HG02588 (cell line): Measurements from ENCODE around the gene LRMDA.

ENCODE experiments used
- ATAC-seq: cut with Tn5 transposase; IDR thresholded peaks from one replicate; pipeline ENCODE4 v1.9.1; 2021; ENCODE audit warnings: mild to moderate bottlenecking, moderate library complexity; ENCODE audit not compliant: unreplicated experiment

The LRMDA gene

GRCh38 chr10:75443362-75443761, 11.9 kb downstream of the LRMDA start:
- ATAC-seq: no peak

DNA sequence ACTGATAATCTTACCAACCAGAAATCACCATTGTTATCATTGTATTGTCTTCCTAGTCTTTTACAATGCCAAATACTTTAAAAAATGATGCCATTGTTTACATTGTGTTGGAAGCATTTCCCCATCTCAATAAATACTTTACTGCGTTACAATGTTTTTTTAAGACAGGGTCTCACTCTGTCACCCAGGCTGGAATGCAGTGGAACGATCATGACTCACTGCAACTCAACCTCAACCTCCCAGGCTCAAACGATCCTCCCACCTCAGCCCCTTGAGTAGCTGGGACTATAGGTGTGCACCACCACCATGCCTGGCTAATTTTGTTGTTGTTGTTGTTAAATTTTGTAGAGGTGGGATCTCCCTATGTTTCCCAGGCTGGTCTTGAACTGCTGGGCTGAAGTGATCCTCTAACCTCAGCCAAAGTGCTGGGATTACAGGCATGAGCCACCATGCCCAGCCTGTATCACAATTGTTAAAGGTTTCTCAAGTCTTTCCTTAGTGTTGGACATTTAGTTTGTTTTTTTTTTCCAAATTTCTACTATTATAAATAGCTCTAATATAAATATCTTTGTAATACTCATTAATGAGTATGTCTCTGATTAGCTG, 13.5 kb downstream of the LRMDA start:
- ATAC-seq: no peak

DNA sequence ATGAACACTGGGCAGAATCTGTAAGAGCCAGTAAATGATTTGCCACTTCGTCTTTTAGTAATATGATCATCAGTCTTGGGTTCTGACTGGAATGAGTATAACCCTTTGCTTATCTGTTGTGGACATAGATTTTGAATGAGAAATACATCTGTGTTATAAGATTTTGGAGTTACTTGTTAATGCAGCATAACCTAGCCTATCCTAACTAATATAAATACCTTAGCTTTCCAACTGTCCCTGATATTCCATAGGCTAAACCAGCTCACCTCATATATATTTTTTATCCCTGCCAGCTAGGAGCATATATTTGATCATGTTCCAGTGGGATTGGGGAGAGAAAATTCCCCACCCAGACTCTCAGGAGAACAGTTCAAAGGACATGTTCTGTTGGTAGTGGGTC, 15.1 kb downstream of the LRMDA start:
- ATAC-seq: no peak

GRCh38 chr10:75448166-75448565, 16.7 kb downstream of the LRMDA start:
- ATAC-seq: no peak

DNA sequence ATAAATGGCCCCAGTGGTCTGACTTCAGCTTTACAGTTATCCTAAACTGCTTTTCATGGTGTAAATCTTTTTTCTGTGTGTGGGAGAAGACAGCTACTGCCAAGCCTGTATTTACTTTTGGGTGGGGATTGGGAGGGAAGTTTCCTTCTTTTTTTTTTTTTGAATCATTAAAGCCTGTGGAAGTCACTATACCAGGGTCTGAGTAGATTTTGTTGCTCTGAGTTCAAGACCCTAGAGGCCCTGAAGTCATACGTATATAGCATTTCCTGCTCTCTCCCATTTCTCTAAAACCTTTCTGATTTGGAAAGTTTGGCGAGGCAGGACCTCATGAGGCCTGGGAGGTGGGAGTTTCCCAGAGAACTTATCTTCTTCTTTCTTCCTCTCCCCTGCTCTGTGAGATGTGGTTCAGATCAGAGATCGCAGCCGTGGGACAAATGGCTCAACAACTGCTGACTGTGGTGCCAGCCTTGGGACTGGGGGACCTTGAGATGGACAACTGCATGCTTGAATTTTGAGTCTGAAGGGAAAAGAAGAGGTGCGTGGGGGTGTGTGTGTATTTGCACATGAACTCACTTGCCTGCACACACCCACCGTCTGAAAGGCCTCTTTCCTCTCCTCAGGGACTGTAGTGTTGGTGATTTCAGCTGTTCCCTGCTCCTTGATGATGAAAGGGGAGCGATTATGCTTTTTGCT, 18.1 kb downstream of the LRMDA start:
- ATAC-seq: no peak

- ATAC-seq: no peak
Observed at GRCh38 chr10:75450075-75450445, 18.6 kb downstream of the LRMDA start.

GRCh38 chr10:75450644-75451640, 19.5 kb downstream of the LRMDA start:
- ATAC-seq: no peak

GRCh38 chr10:75451831-75452230, 20.4 kb downstream of the LRMDA start:
- no peak for ATAC-seq

GRCh38 chr10:75452997-75453396, 21.6 kb downstream of the LRMDA start:
- no peak for ATAC-seq

DNA sequence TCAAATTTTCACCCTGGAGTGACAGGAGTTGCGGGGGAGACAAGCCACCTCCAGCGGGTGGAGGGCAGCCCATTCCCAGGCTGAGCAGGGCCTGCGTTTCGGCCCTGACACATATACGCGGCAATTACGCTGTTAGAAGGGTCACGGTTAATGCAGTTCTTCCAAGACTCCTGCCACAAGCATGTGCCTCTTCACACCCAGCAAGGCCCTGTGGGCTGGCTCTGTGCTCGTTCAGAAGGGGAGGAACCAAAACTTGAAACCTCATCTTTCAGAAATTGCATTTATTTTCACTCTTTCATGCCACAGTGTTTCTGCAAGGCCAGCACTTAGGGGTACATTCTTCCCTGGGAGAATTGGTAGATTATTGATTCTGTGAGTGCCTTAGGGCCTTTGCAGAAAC, 24.7 kb downstream of the LRMDA start:
- no peak for ATAC-seq

DNA sequence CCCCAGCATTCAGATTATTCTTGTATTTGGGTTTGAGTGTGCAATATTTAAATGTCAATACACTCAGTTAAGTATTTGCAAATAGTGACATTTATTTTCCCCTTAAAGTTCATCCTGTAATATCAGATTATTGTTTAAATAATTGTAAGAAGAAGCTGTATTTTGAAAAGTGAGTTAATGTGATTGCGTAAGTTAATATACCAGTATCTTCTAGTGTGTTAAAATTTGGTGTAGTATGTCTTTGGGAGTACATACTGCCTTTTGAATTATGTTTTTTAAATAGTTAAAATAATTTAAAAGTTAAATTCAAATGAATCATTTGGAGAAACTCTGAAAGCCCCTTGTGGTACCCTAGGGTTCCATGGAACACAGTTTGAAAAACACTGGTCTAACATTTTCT, 28.6 kb downstream of the LRMDA start:
- ATAC-seq: no peak

DNA sequence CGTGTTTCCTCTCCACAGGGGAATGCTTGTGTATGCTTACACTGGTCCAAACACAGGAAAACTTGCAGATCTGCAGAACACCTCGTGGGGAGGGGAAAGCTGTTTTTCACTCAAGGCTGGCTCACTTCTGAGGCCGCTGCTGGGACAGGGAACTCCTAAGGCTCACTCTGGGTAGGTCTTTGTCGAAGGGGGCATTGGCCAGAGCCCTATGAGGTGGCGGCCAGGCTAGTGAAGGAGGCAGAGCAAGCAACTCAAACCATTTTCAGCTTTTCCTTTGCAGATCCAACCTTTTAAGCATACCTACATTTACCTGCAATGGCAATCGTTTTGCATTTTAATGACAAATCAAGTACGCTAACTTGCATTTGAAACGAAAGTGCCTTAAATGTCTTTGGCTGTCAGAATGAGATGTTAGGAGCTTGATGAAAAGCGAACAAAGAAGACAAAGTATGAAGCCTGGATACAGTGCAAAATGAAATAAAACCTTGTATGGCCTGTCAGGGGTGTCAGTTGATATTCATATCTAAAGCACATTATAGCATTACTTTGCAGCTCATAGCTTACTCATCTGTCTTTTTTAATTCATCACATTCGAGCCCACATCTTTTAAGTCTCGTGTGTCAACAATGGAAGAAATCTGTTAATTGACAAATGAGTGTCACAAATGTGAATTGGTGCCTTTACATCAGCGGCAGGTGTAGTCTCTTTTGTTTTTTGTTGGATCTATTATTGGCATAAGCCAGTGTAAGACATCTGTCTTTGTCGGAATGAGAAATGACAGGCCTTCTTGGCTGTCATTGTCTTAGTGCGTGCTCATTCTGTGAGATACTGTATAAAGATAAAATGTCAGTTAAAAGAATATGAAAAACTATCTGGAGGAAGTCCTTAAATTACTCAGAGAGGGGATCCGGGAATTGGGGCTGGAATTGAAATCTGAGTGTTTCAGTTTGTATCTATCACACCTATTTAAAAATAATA, 30.5 kb downstream of the LRMDA start:
- ATAC-seq: no peak

- ATAC-seq: no peak
Observed at GRCh38 chr10:75462865-75463264, 31.4 kb downstream of the LRMDA start.

- no peak for ATAC-seq
Observed at GRCh38 chr10:75464478-75465449, 33.3 kb downstream of the LRMDA start.

DNA sequence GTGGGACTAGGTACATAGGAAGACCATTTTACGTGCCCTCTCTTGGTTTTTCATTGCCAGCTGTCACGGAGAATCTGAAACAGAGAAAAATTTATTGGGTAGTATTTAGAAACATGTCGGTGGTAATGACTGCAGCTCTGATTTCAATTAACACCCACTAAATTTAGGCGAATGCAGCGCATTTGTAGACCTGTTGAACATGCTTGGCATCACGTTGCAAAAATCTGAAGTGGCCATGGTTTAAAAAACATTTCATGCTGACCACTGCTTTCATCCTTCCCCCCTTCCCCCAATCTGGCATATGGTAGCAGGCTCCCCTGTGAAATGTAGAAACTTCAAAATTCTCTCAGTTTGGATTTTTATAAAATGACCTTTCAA, 34.0 kb downstream of the LRMDA start:
- ATAC-seq: no peak

DNA sequence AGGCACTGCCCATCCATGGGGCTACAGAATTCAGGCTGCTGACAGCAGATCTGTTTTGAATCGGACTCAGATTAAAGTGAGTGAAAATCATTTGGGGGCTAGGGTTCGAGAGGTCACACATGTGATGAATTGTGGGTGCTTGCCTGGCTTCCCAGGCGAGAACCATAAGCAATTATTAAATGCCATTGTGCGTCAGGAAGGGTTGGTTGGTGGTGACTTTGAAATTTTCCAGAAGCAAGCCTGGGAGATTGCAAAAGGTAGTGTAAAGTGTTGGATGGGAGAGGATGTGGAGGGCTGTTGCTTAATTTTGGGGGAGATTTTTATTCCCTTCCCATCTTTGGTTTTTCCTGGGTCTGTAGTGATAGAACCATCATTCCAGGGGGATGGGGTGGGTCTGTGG, 34.6 kb downstream of the LRMDA start:
- no peak for ATAC-seq

DNA sequence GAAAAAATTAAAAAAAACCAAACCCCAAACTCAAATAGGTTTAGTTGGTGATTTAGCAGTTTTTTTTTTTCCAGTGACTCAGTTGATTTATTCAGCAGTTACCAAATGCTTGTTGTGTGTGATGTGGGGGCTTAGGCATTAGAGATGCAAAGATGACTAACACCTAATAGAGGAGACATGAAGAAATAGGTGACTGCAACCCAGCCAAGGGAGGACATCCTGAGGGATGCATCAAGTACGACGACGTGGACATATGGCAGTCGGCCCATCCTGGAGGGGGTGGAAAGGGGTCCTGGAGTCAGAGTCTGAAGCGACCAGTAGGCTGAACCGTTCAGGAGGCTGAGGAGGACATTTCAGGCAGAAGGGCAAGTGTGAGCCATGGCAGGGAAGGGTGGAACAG, 35.5 kb downstream of the LRMDA start:
- ATAC-seq: no peak

GRCh38 chr10:75468612-75469005, 37.2 kb downstream of the LRMDA start:
- ATAC-seq: no peak

DNA sequence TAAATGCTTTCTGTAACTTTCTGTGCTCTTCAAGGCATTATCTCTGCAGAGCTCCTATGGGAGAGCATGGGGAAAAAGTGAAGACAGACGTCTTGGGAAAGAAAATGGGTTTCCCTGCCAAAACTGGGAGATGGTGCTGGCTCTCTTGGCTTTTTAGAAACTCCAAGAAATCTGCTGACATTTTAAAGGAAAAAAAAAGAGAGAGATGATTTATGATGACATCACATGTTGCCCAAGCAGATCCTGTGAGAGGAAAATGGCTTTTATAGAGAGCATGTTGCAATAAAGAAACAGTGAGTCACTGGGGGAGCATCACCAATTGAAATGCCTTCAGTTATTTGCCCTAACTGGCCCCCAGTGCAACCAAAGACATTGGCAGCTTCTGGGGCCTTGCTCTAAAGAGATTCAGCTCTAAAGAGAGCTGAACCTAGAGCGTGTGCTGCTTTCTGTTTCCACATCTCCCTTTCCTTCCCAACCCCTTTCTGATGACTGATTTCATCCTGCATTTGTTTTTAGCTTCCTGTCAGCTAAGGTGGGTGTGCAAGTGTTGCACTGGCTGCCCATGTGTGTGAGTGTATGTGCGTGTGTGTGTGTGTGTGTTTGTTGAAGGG, 37.7 kb downstream of the LRMDA start:
- no peak for ATAC-seq
